Measurements from ENCODE around the gene PRR20G.

DNA sequence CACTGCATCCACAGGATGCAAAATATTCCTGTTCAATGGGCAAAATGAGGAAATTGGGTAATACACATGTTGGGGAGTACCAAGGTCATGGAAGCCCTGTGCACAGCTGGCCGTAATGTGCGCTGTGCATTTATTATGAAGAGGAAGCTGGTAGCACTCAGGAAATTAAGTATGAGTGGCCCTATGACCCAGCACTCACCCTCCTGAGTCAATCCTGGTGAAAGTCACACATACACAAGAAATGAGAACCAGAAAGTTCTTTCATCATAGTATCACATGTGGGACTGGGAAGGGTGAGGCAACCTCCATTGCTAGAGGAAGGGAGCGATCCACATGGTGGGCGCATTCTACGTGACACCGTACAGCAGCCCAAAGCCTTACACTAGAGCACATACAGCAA lies 11.4 kb upstream of the PRR20G start:
- no peak for TF ChIP-seq EZH2phosphoT487 (IDR thresholded peaks at IDR 0.05; ENCODE audit: unreplicated experiment)
- TF ChIP-seq, protein P1, sequence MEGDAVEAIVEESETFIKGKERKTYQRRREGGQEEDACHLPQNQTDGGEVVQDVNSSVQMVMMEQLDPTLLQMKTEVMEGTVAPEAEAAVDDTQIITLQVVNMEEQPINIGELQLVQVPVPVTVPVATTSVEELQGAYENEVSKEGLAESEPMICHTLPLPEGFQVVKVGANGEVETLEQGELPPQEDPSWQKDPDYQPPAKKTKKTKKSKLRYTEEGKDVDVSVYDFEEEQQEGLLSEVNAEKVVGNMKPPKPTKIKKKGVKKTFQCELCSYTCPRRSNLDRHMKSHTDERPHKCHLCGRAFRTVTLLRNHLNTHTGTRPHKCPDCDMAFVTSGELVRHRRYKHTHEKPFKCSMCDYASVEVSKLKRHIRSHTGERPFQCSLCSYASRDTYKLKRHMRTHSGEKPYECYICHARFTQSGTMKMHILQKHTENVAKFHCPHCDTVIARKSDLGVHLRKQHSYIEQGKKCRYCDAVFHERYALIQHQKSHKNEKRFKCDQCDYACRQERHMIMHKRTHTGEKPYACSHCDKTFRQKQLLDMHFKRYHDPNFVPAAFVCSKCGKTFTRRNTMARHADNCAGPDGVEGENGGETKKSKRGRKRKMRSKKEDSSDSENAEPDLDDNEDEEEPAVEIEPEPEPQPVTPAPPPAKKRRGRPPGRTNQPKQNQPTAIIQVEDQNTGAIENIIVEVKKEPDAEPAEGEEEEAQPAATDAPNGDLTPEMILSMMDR (conservative IDR thresholded peaks at IDR 0.05; ENCODE audit: low read depth in 2 of 2): no peak
- no peak for TF ChIP-seq REST (IDR thresholded peaks at IDR 0.05; ENCODE audit: unreplicated experiment)
- no peak for TF ChIP-seq JUNB (IDR thresholded peaks at IDR 0.05; ENCODE audit: unreplicated experiment)
- no peak for TF ChIP-seq CREB1 (CRISPR knock-in tag; IDR thresholded peaks at IDR 0.05; ENCODE audit: low read depth)
- no peak for TF ChIP-seq EZH2 (IDR thresholded peaks at IDR 0.05; ENCODE audit: low read depth, unreplicated experiment)
- no peak for TF ChIP-seq POLR2AphosphoS5 (IDR thresholded peaks at IDR 0.05; ENCODE audit: low read depth)
- TF ChIP-seq ZNF331 (CRISPR knock-in tag; IDR thresholded peaks at IDR 0.05; ENCODE audit: low read depth): no peak
- TF ChIP-seq ETS1 (IDR thresholded peaks at IDR 0.05): no peak
- TF ChIP-seq ZNF114 (CRISPR knock-in tag; IDR thresholded peaks at IDR 0.05): no peak
- TF ChIP-seq STAT1 (IDR thresholded peaks at IDR 0.05; ENCODE audit: unreplicated experiment): no peak
- no peak for TF ChIP-seq NANOG (IDR thresholded peaks at IDR 0.05; ENCODE audit: borderline replicate concordance)
- TF ChIP-seq ZNF462 (CRISPR knock-in tag; IDR thresholded peaks at IDR 0.05): no peak

Measured in GM23338 (cell line).